ENCODE measurements around the gene CUBN. TPM values are rescaled to one million over a fixed set of nuclear protein-coding genes. Genes with fewer than 3 reads are reported as not detected.
"Not testable (repeated sequence)": the region's sequence is repeated elsewhere in the genome, so short reads cannot be mapped to it uniquely, and the experiment has no call there.

CUBN gene
- total and polyA plus RNA-seq, 12 donors: 0.41 to 9.3 (median 1.3) TPM

DNA sequence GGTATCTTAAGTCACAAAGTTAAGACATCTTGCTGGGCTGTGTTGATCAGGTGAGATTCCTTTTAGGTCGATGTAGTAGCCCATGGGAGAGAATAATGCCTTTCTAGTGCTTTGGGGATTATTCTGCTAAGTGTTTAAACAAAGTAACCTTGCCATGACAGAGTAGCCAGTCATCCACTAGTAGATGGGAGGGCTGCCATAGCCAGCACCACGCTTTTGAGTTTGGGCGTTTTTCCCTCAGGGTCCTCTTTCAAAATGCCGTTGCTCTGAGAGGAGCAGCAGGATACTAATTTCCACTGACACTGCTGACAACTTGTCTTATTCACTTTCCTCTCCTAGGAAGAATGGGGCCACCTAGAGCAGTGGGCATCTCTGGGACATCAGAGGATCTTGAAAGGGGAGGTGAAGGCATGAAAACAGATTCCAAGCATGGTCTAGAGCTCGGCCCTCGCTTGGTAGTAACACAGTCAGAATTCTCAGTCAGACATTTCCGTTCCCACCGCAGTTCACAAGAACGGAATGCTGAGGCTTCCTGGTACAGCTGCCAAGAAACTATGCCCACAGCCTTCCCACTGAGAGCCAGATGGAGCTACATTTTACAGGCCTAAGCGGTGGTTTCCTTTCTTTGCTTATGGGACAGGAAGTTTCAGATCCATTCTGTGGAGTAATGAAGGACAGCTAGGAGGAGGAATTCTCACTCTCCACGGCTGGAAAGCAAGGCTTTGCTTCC lies 297.1 kb downstream of the CUBN start:
- TF ChIP-seq, protein P1, sequence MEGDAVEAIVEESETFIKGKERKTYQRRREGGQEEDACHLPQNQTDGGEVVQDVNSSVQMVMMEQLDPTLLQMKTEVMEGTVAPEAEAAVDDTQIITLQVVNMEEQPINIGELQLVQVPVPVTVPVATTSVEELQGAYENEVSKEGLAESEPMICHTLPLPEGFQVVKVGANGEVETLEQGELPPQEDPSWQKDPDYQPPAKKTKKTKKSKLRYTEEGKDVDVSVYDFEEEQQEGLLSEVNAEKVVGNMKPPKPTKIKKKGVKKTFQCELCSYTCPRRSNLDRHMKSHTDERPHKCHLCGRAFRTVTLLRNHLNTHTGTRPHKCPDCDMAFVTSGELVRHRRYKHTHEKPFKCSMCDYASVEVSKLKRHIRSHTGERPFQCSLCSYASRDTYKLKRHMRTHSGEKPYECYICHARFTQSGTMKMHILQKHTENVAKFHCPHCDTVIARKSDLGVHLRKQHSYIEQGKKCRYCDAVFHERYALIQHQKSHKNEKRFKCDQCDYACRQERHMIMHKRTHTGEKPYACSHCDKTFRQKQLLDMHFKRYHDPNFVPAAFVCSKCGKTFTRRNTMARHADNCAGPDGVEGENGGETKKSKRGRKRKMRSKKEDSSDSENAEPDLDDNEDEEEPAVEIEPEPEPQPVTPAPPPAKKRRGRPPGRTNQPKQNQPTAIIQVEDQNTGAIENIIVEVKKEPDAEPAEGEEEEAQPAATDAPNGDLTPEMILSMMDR (IDR thresholded peaks at IDR 0.05): no peak
- no peak for TF ChIP-seq POLR2A (IDR thresholded peaks at IDR 0.05)
- no peaks in the 10 kb centered on the region for H3K9me3 ChIP-seq (replicated peaks in 1 of 3)
- DNase-seq: peak in 3 of 7 donors; percentile 27 to 65 (median 38)
- intact Hi-C loops (cut with DNase I): no loop called here
- WGBS, 4 donors: 67 to 86% (median 72%) methylated on average over 11 of the region's 11 CpGs
- H3K27ac ChIP-seq: peak overlapping the region in 1 of 5 donors; percentile 51
- no peaks in the 10 kb centered on the region for H3K27me3 ChIP-seq
- H3K4me1 ChIP-seq (replicated peaks in 1 of 2): no peaks in the 10 kb centered on the region
- H3K4me3 ChIP-seq: no peak overlapping the region
- H3K36me3 ChIP-seq (replicated peaks in 1 of 2): no peaks in the 10 kb centered on the region

DNA sequence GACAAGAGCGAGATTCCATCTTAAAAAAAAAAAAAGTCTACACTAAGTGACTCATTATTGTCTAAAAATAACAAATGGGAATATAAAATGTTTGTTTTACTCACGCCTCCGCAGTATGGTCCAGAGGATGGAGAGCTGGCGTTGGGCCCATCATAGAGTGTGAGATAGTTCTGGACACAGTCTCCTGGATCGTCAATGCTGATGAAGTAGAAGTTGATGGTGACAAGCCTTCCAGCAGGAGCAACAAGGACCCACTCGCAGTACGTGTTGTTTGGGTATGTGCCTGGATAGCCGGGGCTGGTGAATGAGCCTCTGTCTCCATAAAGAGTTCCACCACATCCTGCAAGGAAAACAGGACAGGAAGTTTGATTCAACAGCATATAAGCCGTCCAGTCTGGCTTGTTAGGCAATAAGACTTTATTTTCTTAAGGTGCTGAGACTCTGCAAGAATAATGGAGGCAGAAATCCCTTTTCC lies 300.9 kb downstream of the CUBN start:
- H3K27ac ChIP-seq: no peak overlapping the region
- no peak overlapping the region for H3K4me3 ChIP-seq
- intact Hi-C loops (cut with DNase I): loop anchor here (5.0 to 10.0 kb wide), 2 partner anchors 429 to 606 kb away; no protein-coding TSS in a partner anchor
- no peaks in the 10 kb centered on the region for H3K36me3 ChIP-seq (replicated peaks in 1 of 2)
- no peaks in the 10 kb centered on the region for H3K9me3 ChIP-seq (replicated peaks in 1 of 3)
- H3K4me1 ChIP-seq (replicated peaks in 1 of 2): no peaks in the 10 kb centered on the region
- peak in 5 of 7 donors; percentile 23 to 57 (median 31) for DNase-seq
- WGBS, 4 donors: 43 to 47% (median 45%) methylated on average over 9 of the region's 9 CpGs
- TF ChIP-seq POLR2A (IDR thresholded peaks at IDR 0.05): no peak
- TF ChIP-seq, protein P1 (IDR thresholded peaks at IDR 0.05): no peak
- H3K27me3 ChIP-seq: no peaks in the 10 kb centered on the region

DNA sequence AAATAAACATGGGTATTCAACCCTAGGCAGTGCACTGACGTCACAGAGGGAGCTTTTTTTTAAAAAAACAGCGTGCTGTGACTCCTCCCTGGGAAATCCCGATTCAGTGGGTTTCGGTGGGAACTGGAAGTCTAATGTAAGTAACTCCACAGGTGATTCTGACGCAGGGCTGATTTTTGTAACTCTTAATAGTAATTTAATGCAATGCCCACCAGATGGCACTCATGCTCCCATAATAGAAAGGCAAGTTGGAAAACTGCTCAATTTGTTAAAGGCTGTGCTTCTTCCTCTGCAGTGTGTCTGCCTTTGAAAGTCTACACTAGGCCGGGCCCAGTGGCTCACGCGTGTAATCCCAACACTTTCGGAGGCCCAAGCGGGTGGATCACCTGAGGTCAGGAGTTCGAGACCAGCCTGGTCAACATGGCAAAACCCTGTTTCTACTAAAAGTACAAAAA lies 301.5 kb downstream of the CUBN start:
- no peaks in the 10 kb centered on the region for H3K36me3 ChIP-seq (replicated peaks in 1 of 2)
- no peak for TF ChIP-seq POLR2A (IDR thresholded peaks at IDR 0.05)
- TF ChIP-seq, protein P1 (IDR thresholded peaks at IDR 0.05): peak; percentile 30 to 74 (median 62)
- peak; percentile 50 to 74 (median 59) for DNase-seq
- H3K4me3 ChIP-seq: no peak overlapping the region
- no peaks in the 10 kb centered on the region for H3K4me1 ChIP-seq (replicated peaks in 1 of 2)
- intact Hi-C loops (cut with DNase I): loop anchor here (5.0 to 10.0 kb wide), 2 partner anchors 429 to 607 kb away; no protein-coding TSS in a partner anchor
- WGBS, 4 donors: 3 to 10% (median 9%) methylated on average over 9 to 11 of the region's 11 CpGs
- H3K9me3 ChIP-seq (replicated peaks in 1 of 3): no peaks in the 10 kb centered on the region
- no peaks in the 10 kb centered on the region for H3K27me3 ChIP-seq
- H3K27ac ChIP-seq: no peak overlapping the region

DNA sequence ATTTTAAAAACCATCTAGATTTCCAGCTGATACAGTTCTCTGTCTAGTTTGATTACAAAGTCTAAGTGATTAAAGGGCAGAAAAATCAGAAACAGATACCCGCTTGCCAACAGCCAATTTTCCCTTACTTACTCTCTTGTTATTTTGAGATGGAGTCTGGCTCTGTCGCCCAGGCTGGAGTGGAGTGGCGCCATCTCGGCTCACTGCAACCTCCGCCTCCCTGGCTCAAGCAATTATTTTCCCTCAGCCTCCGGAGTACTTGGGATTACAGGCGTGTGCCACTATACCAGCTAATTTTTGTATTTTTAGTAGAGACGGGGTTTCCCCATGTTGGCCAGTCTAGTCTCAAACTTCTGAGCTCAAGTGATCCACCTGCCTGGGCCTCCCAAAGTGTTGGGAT lies 302.1 kb downstream of the CUBN start:
- not testable (repeated sequence) for H3K9me3 ChIP-seq (replicated peaks in 1 of 3); H3K36me3 ChIP-seq (replicated peaks in 1 of 2); DNase-seq; H3K4me3 ChIP-seq; H3K27me3 ChIP-seq; H3K27ac ChIP-seq; H3K4me1 ChIP-seq (replicated peaks in 1 of 2)
- intact Hi-C loops (cut with DNase I): loop anchor here (5.0 to 10.0 kb wide), 2 partner anchors 430 to 607 kb away; no protein-coding TSS in a partner anchor
- 74 to 76% (median 75%) methylated on average over 8 of the region's 8 CpGs for WGBS, 4 donors
